ENCODE results near the gene STIM2.

- TF ChIP-seq CTCF (optimal IDR thresholded peaks at IDR 0.05 in 1 of 3, IDR thresholded peaks at IDR 0.05 in 1 of 3, conservative IDR thresholded peaks at IDR 0.05 in 1 of 3; ENCODE audit: extremely low read depth in 1 of 3, insufficient read depth in 2 of 3, low read length in 3 of 3) = no peak
- TF ChIP-seq EZH2 (IDR thresholded peaks at IDR 0.05; ENCODE audit: low read length) = no peak
Measured at GRCh38 chr4:26958925-26959653, 98.4 kb downstream of the STIM2 start.

Measured in keratinocyte (primary cell).